IMR-90 (cell line): ENCODE measurements around the gene ALDH5A1. TPM values are rescaled to one million over a fixed set of nuclear protein-coding genes. Genes with fewer than 3 reads are reported as not detected.

ENCODE experiments used
- ATAC-seq: fragments of 200-7000 bp; cut with Tn5 transposase; 2 replicates; pipeline ENCODE4 v1.9.1; 2020; ENCODE audit warnings: low read depth, mild to moderate bottlenecking, moderate library complexity
- BruUV-seq: library from RNA; stranded (reverse); fragments of 400-500 nt; replicated peaks from 2 replicates; lab custom pipeline; 2021; lab: Mats Ljungman, UMichigan
- CTCF ChIA-PET: fragments of 300-600 bp; formaldehyde crosslinking; extraction: SDS; loops from one replicate; lab custom pipeline; 2021; ENCODE audit warnings: antibody characterized with exemption; lab: Yijun Ruan, JAX
- POLR2A ChIA-PET: fragments of 300-600 bp; sonication (Branson Sonifier 250); formaldehyde crosslinking; loops from one replicate; lab custom pipeline; 2022; ENCODE audit warnings: antibody characterized with exemption; ENCODE audit not compliant: unreplicated experiment; lab: Charles Lee
- DNase-seq: peaks from one replicate; pipeline ENCODE4 v3.0.0; 2013
- H2AFZ ChIP-seq: replicated peaks from 2 replicates; pipeline ENCODE3; 2013; ENCODE audit warnings: low read length, mild to moderate bottlenecking; ENCODE audit not compliant: poor library complexity
- H2AK5ac ChIP-seq: 2 replicates; pipeline ENCODE4 v1.6.1; 2013; ENCODE audit warnings: low read depth, low read length, inconsistent platforms
- H2AK9ac ChIP-seq: replicated peaks from 2 replicates; pipeline ENCODE3; 2013; ENCODE audit warnings: mild to moderate bottlenecking, low read depth, low read length, moderate library complexity; ENCODE audit not compliant: poor library complexity
- H2BK120ac ChIP-seq: 2 replicates; pipeline ENCODE4 v1.6.1; 2013; ENCODE audit warnings: low read depth, low read length, inconsistent platforms
- H2BK15ac ChIP-seq: 3 replicates; pipeline ENCODE4 v1.6.1; 2013; ENCODE audit warnings: low read depth, low read length, inconsistent platforms
- H2BK20ac ChIP-seq: 2 replicates; pipeline ENCODE4 v1.6.1; 2013; ENCODE audit warnings: low read depth, mild to moderate bottlenecking, inconsistent platforms, low read length, moderate library complexity
- H2BK5ac ChIP-seq: 2 replicates; pipeline ENCODE4 v1.6.1; 2013; ENCODE audit warnings: mild to moderate bottlenecking, low read depth, low read length, inconsistent platforms; ENCODE audit not compliant: poor library complexity, severe bottlenecking
- H3K14ac ChIP-seq: replicated peaks from 2 replicates; pipeline ENCODE4 v1.6.1; 2013; ENCODE audit warnings: low read depth, low read length, inconsistent platforms
- H3K18ac ChIP-seq: 2 replicates; pipeline ENCODE4 v1.6.1; 2013; ENCODE audit warnings: low read depth, low read length, control low read depth
- H3K23ac ChIP-seq: 2 replicates; pipeline ENCODE4 v1.6.1; 2013; ENCODE audit warnings: low read depth, low read length, inconsistent platforms
- H3K27ac ChIP-seq: 2 replicates; pipeline ENCODE4 v1.5.1; 2013; ENCODE audit warnings: mild to moderate bottlenecking, control low read depth, low read length; ENCODE audit not compliant: insufficient read depth
- H3K27me3 ChIP-seq: 2 replicates; pipeline ENCODE4 v1.6.1; 2013; ENCODE audit warnings: low read length; ENCODE audit not compliant: control insufficient read depth, insufficient read depth
- H3K36me3 ChIP-seq: 2 replicates; pipeline ENCODE4 v1.6.1; 2013; ENCODE audit warnings: low read length, mixed read lengths; ENCODE audit not compliant: control insufficient read depth, insufficient read depth
- H3K4ac ChIP-seq: 2 replicates; pipeline ENCODE4 v1.6.1; 2013; ENCODE audit warnings: low read depth, low read length, inconsistent platforms
- H3K4me1 ChIP-seq: 2 replicates; pipeline ENCODE4 v1.6.1; 2013; ENCODE audit warnings: low read length, mixed read lengths; ENCODE audit not compliant: control insufficient read depth, insufficient read depth
- H3K4me2 ChIP-seq: 2 replicates; pipeline ENCODE4 v1.6.1; 2013; ENCODE audit warnings: low read depth, mild to moderate bottlenecking, control low read depth, low read length, moderate library complexity
- H3K4me3 ChIP-seq: 2 replicates; pipeline ENCODE4 v1.5.1; 2013; ENCODE audit warnings: low read depth, mild to moderate bottlenecking, control low read depth, low read length, moderate library complexity; ENCODE audit not compliant: insufficient read depth
- H3K56ac ChIP-seq: 2 replicates; pipeline ENCODE4 v1.6.1; 2013; ENCODE audit warnings: low read length, inconsistent platforms; ENCODE audit not compliant: insufficient read depth; ENCODE audit errors: extremely low read depth
- H3K79me1 ChIP-seq, 2 experiments: 2 replicates each; pipeline ENCODE4 v1.6.1; 2013; ENCODE audit warnings: low read length in 2 of 2, inconsistent platforms in 1 of 2, low read depth in 1 of 2
- H3K9ac ChIP-seq: 2 replicates; pipeline ENCODE4 v1.6.1; 2013; ENCODE audit warnings: low read depth, low read length, control low read depth
- H3K9me1 ChIP-seq: 2 replicates; pipeline ENCODE4 v1.6.1; 2013; ENCODE audit warnings: low read length, inconsistent platforms; ENCODE audit not compliant: insufficient read depth
- H3K9me3 ChIP-seq: 2 replicates; pipeline ENCODE4 v1.6.1; 2013; ENCODE audit warnings: low read length; ENCODE audit not compliant: control insufficient read depth, insufficient read depth
- H4K20me1 ChIP-seq: 2 replicates; pipeline ENCODE4 v1.6.1; 2013; ENCODE audit warnings: low read length, inconsistent platforms; ENCODE audit not compliant: insufficient read depth
- H4K5ac ChIP-seq: 2 replicates; pipeline ENCODE4 v1.6.1; 2013; ENCODE audit warnings: mild to moderate bottlenecking, low read depth, low read length, control low read depth
- H4K8ac ChIP-seq, 2 experiments: 2 replicates each; pipeline ENCODE4 v1.6.1; 2013; ENCODE audit warnings: low read depth in 2 of 2, low read length in 2 of 2, control low read depth in 1 of 2, inconsistent platforms in 1 of 2
- H4K91ac ChIP-seq: 2 replicates; pipeline ENCODE4 v1.6.1; 2013; ENCODE audit warnings: low read depth, low read length, inconsistent platforms; ENCODE audit not compliant: insufficient read depth
- BHLHE40 ChIP-seq: fragments of 150-350 bp; IDR thresholded peaks from 2 replicates; pipeline ENCODE4 v1.6.1; 2016; ENCODE audit warnings: mild to moderate bottlenecking, low read depth, low read length
- CEBPB ChIP-seq: IDR thresholded peaks from 2 replicates; pipeline ENCODE4 v1.6.1; 2012; ENCODE audit warnings: low read depth, low read length, improper control_type of control experiment
- MAFK ChIP-seq: IDR thresholded peaks from 2 replicates; pipeline ENCODE4 v1.6.1; 2012; ENCODE audit warnings: low read depth, low read length, improper control_type of control experiment
- MAZ ChIP-seq: IDR thresholded peaks from 2 replicates; pipeline ENCODE4 v1.6.1; 2012; ENCODE audit warnings: low read depth, mild to moderate bottlenecking, low read length, improper control_type of control experiment, moderate library complexity, borderline replicate concordance
- NFE2L2 ChIP-seq: fragments of 150-350 bp; IDR thresholded peaks from 2 replicates; pipeline ENCODE4 v1.6.1; 2016; ENCODE audit warnings: low read depth, mild to moderate bottlenecking, low read length
- RAD21 ChIP-seq: IDR thresholded peaks from 2 replicates; pipeline ENCODE4 v1.6.1; 2012; ENCODE audit warnings: low read length, improper control_type of control experiment
- RCOR1 ChIP-seq: IDR thresholded peaks from 2 replicates; pipeline ENCODE4 v1.6.1; 2012; ENCODE audit warnings: mild to moderate bottlenecking, low read length, improper control_type of control experiment; ENCODE audit not compliant: insufficient replicate concordance
- RFX5 ChIP-seq: IDR thresholded peaks from 2 replicates; pipeline ENCODE4 v1.8.0; 2012; ENCODE audit warnings: low read depth, mild to moderate bottlenecking, low read length, moderate library complexity
- SMC3 ChIP-seq: fragments of 150-350 bp; IDR thresholded peaks from 2 replicates; pipeline ENCODE4 v1.6.1; 2016; ENCODE audit warnings: low read depth, mild to moderate bottlenecking, antibody characterized with exemption, low read length, moderate library complexity
- WGBS, 2 experiments: methylation state at CpG; one replicate each; pipeline versions ENCODE4 v1.1.5 to v1.1.7; 2013; ENCODE audit warnings: missing lambda C conversion rate in 2 of 2; ENCODE audit not compliant: insufficient read length in 1 of 2; ENCODE audit errors: extremely low coverage in 2 of 2; 5-methylcytosine and 5-hydroxymethylcytosine counted together
- dilution Hi-C: fragments of 300-500 bp; cut with HindIII; formaldehyde crosslinking; loops from one replicate; pipeline ENCODE4 v1.14.3; 2018; ENCODE audit warnings: low sequenced_read_pairs; ENCODE audit not compliant: unreplicated experiment
- in situ Hi-C: fragments of 300-500 bp; cut with MboI; formaldehyde crosslinking; loops from 3 replicates; pipeline ENCODE4 v1.14.3; 2019; ENCODE audit warnings: low sequenced_read_pairs, inconsistent platforms, mixed read lengths
- intact Hi-C: fragments of 100-400 bp; cut with micrococcal nuclease; formaldehyde crosslinking; loops from 2 replicates; pipeline ENCODE4 v1.10.0; 2022
- polyA plus RNA-seq, 3 experiments: library from polyadenylated mRNA; depleted of rRNA; stranded (reverse); fragments of >200 nt; gene quantifications; 2 replicates each; pipeline ENCODE4 v1.2.3, GENCODE V29; 2012; ENCODE audit warnings: low replicate concordance in 1 of 3
- total RNA-seq: library from RNA; depleted of rRNA; stranded (reverse); fragments of >200 nt; gene quantifications from 2 replicates; pipeline ENCODE4 v1.2.3, GENCODE V29; 2012

Gene ALDH5A1
- total and polyA plus RNA-seq, 2 of the 4 experiments (the other 2 are of a cell fraction): 0.36 to 0.48 TPM

DNA sequence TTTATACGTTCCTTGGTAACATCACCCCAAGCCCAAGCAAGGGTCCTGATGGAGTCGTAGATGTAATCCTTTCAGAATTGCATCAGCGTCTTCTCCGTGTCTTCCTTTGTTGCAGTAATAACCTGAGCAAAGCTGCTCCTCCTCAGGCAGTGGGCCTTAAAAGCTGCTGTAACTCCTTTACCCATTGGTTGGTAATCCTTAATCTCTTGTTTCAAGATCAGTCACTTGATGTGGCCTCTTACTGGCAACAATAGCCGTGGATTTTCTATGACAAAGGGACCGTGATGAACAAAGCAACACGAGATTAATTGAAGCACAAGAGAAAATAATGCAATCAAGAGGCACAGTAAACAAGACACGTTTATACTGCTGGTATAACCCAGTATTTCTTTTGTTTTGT lies 44.6 kb downstream of the ALDH5A1 start:
- Histone ChIP-seq H3K4me3 (no peak overlapping the region), H2BK5ac (no peak overlapping the region), H4K5ac (no peak overlapping the region), H2AK5ac (no peak overlapping the region), H2AFZ (no peak overlapping the region), H3K18ac (no peak overlapping the region), H3K9ac (no peak overlapping the region), H3K9me1 (no peaks in the 10 kb centered on the region), H3K56ac (no peak overlapping the region), H3K4me1 (no peaks in the 10 kb centered on the region), H3K14ac (no peak overlapping the region), H4K8ac (no peak overlapping the region), H3K36me3 (no peaks in the 10 kb centered on the region), H3K4ac (no peak overlapping the region), H2BK20ac (no peak overlapping the region), H2AK9ac (no peak overlapping the region), H3K9me3 (no peaks in the 10 kb centered on the region), H3K79me1 (no peaks in the 10 kb centered on the region), H3K27ac (no peak overlapping the region), H2BK15ac (no peak overlapping the region), H4K91ac (no peak overlapping the region), H3K27me3 (no peaks in the 10 kb centered on the region), H3K23ac (no peak overlapping the region), H2BK120ac (no peak overlapping the region), H3K4me2 (no peak overlapping the region), H4K20me1 (no peaks in the 10 kb centered on the region)
- dilution Hi-C loops (no loop called here), intact Hi-C loops (no loop called here), in situ Hi-C loops (no loop called here)
- CTCF ChIA-PET: no interaction called here
- no peak for TF ChIP-seq NFE2L2
- TF ChIP-seq RFX5: no peak
- TF ChIP-seq CEBPB: no peak
- TF ChIP-seq MAZ: no peak
- no peak for TF ChIP-seq SMC3
- TF ChIP-seq RAD21: no peak
- no peak for TF ChIP-seq RCOR1
- TF ChIP-seq MAFK: no peak
- no peak for TF ChIP-seq BHLHE40
- no TSS peak for BruUV-seq
- DNase-seq: no peak
- 61% methylated on average over 2 of the region's 8 CpGs; no CpG with 5 or more reads in 1 of the 2 experiments for WGBS, 2 experiments
- POLR2A ChIA-PET: no interaction called here
- ATAC-seq: no peak
